Right renal cortex interstitium (tissue), 3 donors: ENCODE results near the gene BNC1. TPM values are rescaled to one million over a fixed set of nuclear protein-coding genes. Genes with fewer than 3 reads are reported as not detected.
"Not testable (repeated sequence)": the region's sequence is repeated elsewhere in the genome, so short reads cannot be mapped to it uniquely, and the experiment has no call there.

Experiments used
- DNase-seq, 3 donors: peaks; one replicate each; pipeline ENCODE4 v3.0.0-alpha.2; 2013; ENCODE audit warnings: low read depth in 3 of 3, low spot score in 2 of 3
- polyA plus RNA-seq, 3 donors: library from polyadenylated mRNA; unstranded; fragments of 120-200 nt; gene quantifications; one replicate each; pipeline ENCODE4 v1.2.1, GENCODE V29; 2013; ENCODE audit not compliant: insufficient read length in 3 of 3

The BNC1 gene
- polyA plus RNA-seq, 3 donors = 0.11 to 0.23 (median 0.12) TPM

GRCh38 chr15:83249030-83249343 is 35.5 kb downstream of the BNC1 start:
- no peak for DNase-seq

- DNase-seq = peak; percentile 56 to 61 (median 57)
Observed at GRCh38 chr15:83248151-83249029, 36.1 kb downstream of the BNC1 start.

- no peak for DNase-seq
Observed at GRCh38 chr15:83243634-83244033, 40.8 kb downstream of the BNC1 start.

GRCh38 chr15:83230242-83230641 is 54.2 kb downstream of the BNC1 start:
- DNase-seq = no peak

- no peak for DNase-seq
Observed at GRCh38 chr15:83225449-83225848, 59.0 kb downstream of the BNC1 start.

GRCh38 chr15:83221781-83222180 is 62.7 kb downstream of the BNC1 start:
- DNase-seq = not testable (repeated sequence)

GRCh38 chr15:83219026-83219425 is 65.4 kb downstream of the BNC1 start:
- DNase-seq = no peak

GRCh38 chr15:83215306-83215705 is 69.2 kb downstream of the BNC1 start:
- DNase-seq = no peak

GRCh38 chr15:83210619-83211018 is 73.8 kb downstream of the BNC1 start:
- no peak for DNase-seq

GRCh38 chr15:83209333-83209732 is 75.1 kb downstream of the BNC1 start:
- DNase-seq = no peak

- peak in 2 of 3 donors; percentile 14 to 27 for DNase-seq
Observed at GRCh38 chr15:83208367-83208661, 76.2 kb downstream of the BNC1 start.

GRCh38 chr15:83207660-83208366 is 76.7 kb downstream of the BNC1 start, which contains the start of gene HDGFL3:
HDGFL3 (minus strand) TSS chr15:83207823; CDS start chr15:83207414, 409 bp downstream.
- DNase-seq = peak; percentile 40 to 59 (median 50)

GRCh38 chr15:83207009-83207659 is 77.3 kb downstream of the BNC1 start:
- DNase-seq = peak; percentile 14 to 36 (median 19)

GRCh38 chr15:83206526-83207008 is 77.9 kb downstream of the BNC1 start:
- peak in 2 of 3 donors; percentile 12 to 25 for DNase-seq

Other genes with a start within 250 kb of the BNC1 start
- gene BTBD1, start 217.4 kb downstream of the BNC1 start, polyA plus RNA-seq = 10 to 100 TPM; 70.7 to 77.1 (median 74.2) TPM
- gene TM6SF1, start 177.0 kb downstream of the BNC1 start, polyA plus RNA-seq = 1 to 10 TPM; 1.7 to 2.0 (median 1.8) TPM
- 100 to 1,000 TPM in 1 of 3 donors, 10 to 100 TPM in 2; 91.3 to 103 (median 98.7) TPM for gene HDGFL3, start 76.8 kb downstream of the BNC1 start, polyA plus RNA-seq
- gene SH3GL3, start 162.7 kb upstream of the BNC1 start, polyA plus RNA-seq = 10 to 100 TPM in 2 of 3 donors, 1 to 10 TPM in 1; 9.4 to 13.6 (median 11.3) TPM